Parathyroid adenoma (tissue), 2 donors: Measurements from ENCODE around the gene HDAC4.

ENCODE experiments used
- H2AFZ ChIP-seq: fragments of 300-600 bp; sonication (generic); one replicate; pipeline ENCODE4 v1.7.0; 2017; ENCODE audit warnings: antibody characterized with exemption, mild to moderate bottlenecking
- H3K27ac ChIP-seq: fragments of 300-600 bp; sonication (generic); one replicate; pipeline ENCODE4 v1.7.0; 2017
- H3K27me3 ChIP-seq: fragments of 300-600 bp; sonication (generic); one replicate; pipeline ENCODE4 v1.7.0; 2017; ENCODE audit warnings: low read length; ENCODE audit not compliant: control insufficient read depth, insufficient read depth
- H3K36me3 ChIP-seq: fragments of 300-600 bp; sonication (generic); one replicate; pipeline ENCODE4 v1.7.0; 2017; ENCODE audit warnings: low read length; ENCODE audit not compliant: control insufficient read depth, insufficient read depth
- H3K4me1 ChIP-seq: fragments of 300-600 bp; sonication (generic); one replicate; pipeline ENCODE4 v1.7.0; 2017; ENCODE audit warnings: control low read depth
- H3K4me2 ChIP-seq: fragments of 300-600 bp; sonication (generic); one replicate; pipeline ENCODE4 v1.7.0; 2017; ENCODE audit warnings: low read length
- H3K4me3 ChIP-seq: fragments of 300-600 bp; sonication (generic); one replicate; pipeline ENCODE4 v1.7.0; 2017; ENCODE audit warnings: low read depth, low read length
- H3K79me2 ChIP-seq: fragments of 300-600 bp; sonication (generic); one replicate; pipeline ENCODE4 v1.7.0; 2017; ENCODE audit warnings: control low read depth
- H3K9ac ChIP-seq: fragments of 300-600 bp; sonication (generic); one replicate; pipeline ENCODE4 v1.7.0; 2017; ENCODE audit warnings: mild to moderate bottlenecking
- H3K9me3 ChIP-seq: fragments of 300-600 bp; sonication (generic); one replicate; pipeline ENCODE4 v1.7.0; 2017; ENCODE audit warnings: low read length; ENCODE audit not compliant: control insufficient read depth
- TF ChIP-seq, protein P1 (sequence below): fragments of 300-600 bp; sonication (generic); IDR thresholded peaks from one replicate; pipeline ENCODE4 v1.7.0; 2017; ENCODE audit warnings: antibody characterized with exemption, mild to moderate bottlenecking
- donor health status: primary hyperparathyroidism.

HDAC4 gene

DNA sequence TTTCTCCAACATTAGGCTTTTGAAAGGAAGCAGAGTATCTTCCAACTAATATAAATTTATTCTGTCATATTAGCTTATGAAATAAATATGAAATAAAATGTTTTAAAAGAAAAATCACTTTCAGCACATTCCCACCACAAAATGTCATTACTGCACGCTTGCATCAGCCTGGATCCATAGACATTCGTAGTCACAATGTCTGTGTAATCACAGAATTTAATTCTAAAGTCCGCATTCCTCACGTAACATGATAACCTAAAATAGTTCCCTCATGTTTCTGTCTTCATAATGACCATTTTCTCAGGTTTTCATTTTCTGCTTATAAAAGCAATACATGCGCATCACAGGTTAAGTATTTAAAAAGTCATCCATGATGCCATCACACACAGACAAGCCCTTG lies 47.1 kb downstream of the HDAC4 start:
- Histone ChIP-seq H2AFZ (no peak overlapping the region), H3K27me3 (no peaks in the 10 kb centered on the region), H3K4me2 (no peak overlapping the region), H3K4me3 (no peak overlapping the region), H3K27ac (no peak overlapping the region), H3K36me3 (no peaks in the 10 kb centered on the region), H3K79me2 (peaks cover 17% of the 10 kb centered on the region), H3K9ac (no peak overlapping the region), H3K9me3 (no peaks in the 10 kb centered on the region), H3K4me1 (no peaks in the 10 kb centered on the region)
- TF ChIP-seq, protein P1, sequence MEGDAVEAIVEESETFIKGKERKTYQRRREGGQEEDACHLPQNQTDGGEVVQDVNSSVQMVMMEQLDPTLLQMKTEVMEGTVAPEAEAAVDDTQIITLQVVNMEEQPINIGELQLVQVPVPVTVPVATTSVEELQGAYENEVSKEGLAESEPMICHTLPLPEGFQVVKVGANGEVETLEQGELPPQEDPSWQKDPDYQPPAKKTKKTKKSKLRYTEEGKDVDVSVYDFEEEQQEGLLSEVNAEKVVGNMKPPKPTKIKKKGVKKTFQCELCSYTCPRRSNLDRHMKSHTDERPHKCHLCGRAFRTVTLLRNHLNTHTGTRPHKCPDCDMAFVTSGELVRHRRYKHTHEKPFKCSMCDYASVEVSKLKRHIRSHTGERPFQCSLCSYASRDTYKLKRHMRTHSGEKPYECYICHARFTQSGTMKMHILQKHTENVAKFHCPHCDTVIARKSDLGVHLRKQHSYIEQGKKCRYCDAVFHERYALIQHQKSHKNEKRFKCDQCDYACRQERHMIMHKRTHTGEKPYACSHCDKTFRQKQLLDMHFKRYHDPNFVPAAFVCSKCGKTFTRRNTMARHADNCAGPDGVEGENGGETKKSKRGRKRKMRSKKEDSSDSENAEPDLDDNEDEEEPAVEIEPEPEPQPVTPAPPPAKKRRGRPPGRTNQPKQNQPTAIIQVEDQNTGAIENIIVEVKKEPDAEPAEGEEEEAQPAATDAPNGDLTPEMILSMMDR, result no peak

DNA sequence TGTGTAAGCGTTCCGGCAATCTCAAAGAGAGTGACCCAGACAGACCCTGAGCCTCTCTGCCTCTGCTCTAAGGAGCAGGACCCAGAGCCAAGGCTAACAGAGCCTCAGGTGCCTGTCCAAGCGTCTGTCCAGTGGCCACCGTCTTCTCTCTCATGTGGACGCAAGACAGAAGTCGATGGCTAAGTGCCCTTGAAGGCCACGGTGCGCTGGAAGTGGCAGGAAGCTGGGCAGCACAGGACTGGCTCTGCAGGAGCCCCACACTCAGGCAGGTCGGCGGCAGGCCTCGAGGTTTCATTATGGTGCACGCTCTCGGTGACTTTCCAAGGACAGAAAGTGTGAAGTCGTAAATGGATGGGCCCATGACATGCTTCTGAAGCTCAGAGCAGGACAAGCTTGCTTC lies 49.1 kb downstream of the HDAC4 start:
- TF ChIP-seq, protein P1, result no peak
- H3K4me3 ChIP-seq, result no peak overlapping the region
- H3K4me2 ChIP-seq, result no peak overlapping the region
- no peaks in the 10 kb centered on the region for H3K27me3 ChIP-seq
- peaks cover 27% of the 10 kb centered on the region for H3K79me2 ChIP-seq
- no peaks in the 10 kb centered on the region for H3K9me3 ChIP-seq
- no peak overlapping the region for H3K27ac ChIP-seq
- H3K4me1 ChIP-seq, result no peaks in the 10 kb centered on the region
- no peak overlapping the region for H2AFZ ChIP-seq
- no peaks in the 10 kb centered on the region for H3K36me3 ChIP-seq
- no peak overlapping the region for H3K9ac ChIP-seq

DNA sequence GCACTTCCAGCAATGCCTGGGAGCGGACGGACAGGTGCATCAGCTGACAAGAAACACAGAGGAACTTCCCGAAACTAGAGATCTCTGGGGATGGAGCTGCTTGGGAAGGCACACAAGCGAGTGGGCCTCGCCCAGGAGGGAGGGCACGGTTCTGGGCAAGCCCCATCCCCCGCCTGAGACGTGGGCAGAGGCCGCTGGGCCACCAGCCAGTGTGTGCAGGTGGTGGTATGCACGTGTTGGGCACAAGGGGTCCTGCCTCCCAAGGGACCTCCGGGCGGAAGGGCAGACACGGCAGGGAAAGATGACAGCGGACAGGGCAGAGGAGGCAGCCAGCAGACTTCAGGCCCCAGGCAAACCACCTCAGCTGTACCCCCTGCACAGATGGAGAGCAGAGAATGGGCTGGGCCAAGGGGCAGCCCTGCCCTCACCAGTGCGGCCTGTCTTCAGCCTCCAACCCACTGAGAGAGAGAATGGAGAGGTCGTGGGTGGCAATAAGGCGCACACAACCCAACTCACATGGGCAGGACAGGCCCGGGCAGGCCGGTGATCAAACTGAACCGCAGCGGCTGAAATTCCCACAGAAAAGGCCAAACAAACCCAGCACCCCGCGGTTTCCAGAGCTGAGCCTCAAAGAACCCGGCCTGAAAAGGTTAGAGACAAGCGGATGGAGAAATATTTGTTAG lies 51.2 kb downstream of the HDAC4 start:
- no peaks in the 10 kb centered on the region for H3K27me3 ChIP-seq
- no peaks in the 10 kb centered on the region for H3K36me3 ChIP-seq
- peaks cover 3% of the 10 kb centered on the region for H3K4me1 ChIP-seq
- no peak overlapping the region for H3K4me2 ChIP-seq
- no peak overlapping the region for H2AFZ ChIP-seq
- H3K27ac ChIP-seq, result no peak overlapping the region
- no peaks in the 10 kb centered on the region for H3K9me3 ChIP-seq
- H3K4me3 ChIP-seq, result no peak overlapping the region
- H3K9ac ChIP-seq, result no peak overlapping the region
- TF ChIP-seq, protein P1, result no peak
- H3K79me2 ChIP-seq, result peaks cover 29% of the 10 kb centered on the region

DNA sequence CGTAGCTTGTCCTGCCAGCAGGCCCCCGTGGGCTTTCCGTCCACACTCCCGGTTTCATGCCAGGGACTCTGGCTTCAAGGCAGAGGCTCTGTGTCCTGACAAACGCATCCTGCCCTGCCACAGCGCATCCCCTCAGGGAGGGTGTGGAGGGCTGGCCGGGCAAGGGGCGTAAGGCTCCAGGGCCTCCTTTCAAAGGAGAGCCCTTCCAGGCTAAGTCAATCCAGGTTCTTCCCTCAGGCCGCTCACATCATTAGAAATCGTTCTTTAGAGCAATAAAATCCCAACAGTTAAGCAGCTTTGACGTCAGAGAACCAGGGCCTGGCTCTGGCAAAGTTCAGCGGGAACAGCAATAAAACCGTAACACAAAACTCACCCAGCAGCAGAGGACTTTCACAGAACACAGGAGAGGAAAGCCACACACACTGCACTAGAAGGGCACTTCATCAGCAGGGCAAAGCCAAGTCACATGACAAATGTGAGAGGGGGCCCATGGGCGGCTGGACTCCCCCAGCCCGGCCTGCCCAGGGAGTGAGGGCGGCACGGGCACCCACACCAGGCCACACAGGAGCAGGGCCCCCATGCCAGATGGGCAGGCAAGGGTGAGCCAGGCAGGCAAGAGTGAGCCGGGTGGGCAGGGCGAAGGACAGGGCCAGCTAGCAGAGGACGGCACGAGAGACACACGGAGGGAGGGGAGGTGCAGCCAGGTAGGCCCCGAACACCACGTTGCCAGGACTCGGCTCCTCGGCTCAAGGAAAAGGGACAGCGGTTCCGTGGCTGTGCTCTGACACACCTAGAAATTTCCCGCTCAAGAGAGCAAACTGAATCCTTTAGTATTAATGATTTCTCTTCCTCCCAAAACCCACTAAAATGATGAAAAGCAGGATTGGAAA lies 52.0 kb downstream of the HDAC4 start:
- TF ChIP-seq, protein P1, result no peak
- H3K36me3 ChIP-seq, result no peaks in the 10 kb centered on the region
- H3K9ac ChIP-seq, result no peak overlapping the region
- no peak overlapping the region for H2AFZ ChIP-seq
- H3K9me3 ChIP-seq, result no peaks in the 10 kb centered on the region
- no peak overlapping the region for H3K4me3 ChIP-seq
- no peak overlapping the region for H3K4me2 ChIP-seq
- H3K27ac ChIP-seq, result no peak overlapping the region
- no peaks in the 10 kb centered on the region for H3K27me3 ChIP-seq
- peaks cover 29% of the 10 kb centered on the region for H3K79me2 ChIP-seq
- H3K4me1 ChIP-seq, result peaks cover 3% of the 10 kb centered on the region
